GM12874 (cell line): ENCODE results near the gene SELENOO.

Experiments
- CTCF ChIP-seq: IDR thresholded peaks from 2 replicates; pipeline ENCODE4 v1.5.1; 2011; ENCODE audit warnings: low read depth, mild to moderate bottlenecking, control low read depth, low read length, moderate library complexity; ENCODE audit not compliant: insufficient read depth

Gene SELENOO

GRCh38 chr22:50185375-50186087 lies 15.3 kb upstream of the SELENOO start, which contains the start of gene TRABD:
Gene TRABD (plus strand): TSS chr22:50185913. CDS start chr22:50193061, 7,148 bp downstream.
- TF ChIP-seq CTCF: no peak

- no peak for TF ChIP-seq CTCF
Measured at GRCh38 chr22:50186181-50186714, 14.6 kb upstream of the SELENOO start.

- TF ChIP-seq CTCF: no peak
Measured at GRCh38 chr22:50186761-50187523, 13.9 kb upstream of the SELENOO start.

GRCh38 chr22:50188356-50188755 lies 12.5 kb upstream of the SELENOO start:
- no peak for TF ChIP-seq CTCF

GRCh38 chr22:50189184-50189848 lies 11.5 kb upstream of the SELENOO start:
- TF ChIP-seq CTCF: no peak

- no peak for TF ChIP-seq CTCF
Measured at GRCh38 chr22:50189849-50190181, 11.0 kb upstream of the SELENOO start.
